DND-41 (cell line): Measurements from ENCODE around the gene ACR.

ENCODE experiments used
- ATAC-seq: fragments of 200-7000 bp; cut with Tn5 transposase; 3 replicates; pipeline ENCODE4 v1.9.1; 2021; ENCODE audit warnings: low read depth; ENCODE audit not compliant: insufficient read depth
- DNase-seq: peaks from one replicate; pipeline ENCODE4 v3.0.0-alpha.2; 2020
- H2AFZ ChIP-seq: 2 replicates; pipeline ENCODE4 v1.6.0; 2012; ENCODE audit warnings: low read depth, low read length
- H3K27ac ChIP-seq: 2 replicates; pipeline ENCODE4 v1.5.1; 2012; ENCODE audit warnings: low read length, inconsistent platforms
- H3K27me3 ChIP-seq: fragments of 200-600 bp; sonication (generic); 2 replicates; pipeline ENCODE4 v1.6.0; 2012; ENCODE audit warnings: low read length, mild to moderate bottlenecking, inconsistent platforms; ENCODE audit not compliant: insufficient read depth, poor library complexity
- H3K36me3 ChIP-seq: 2 replicates; pipeline ENCODE4 v1.5.1; 2012; ENCODE audit warnings: low read length, inconsistent platforms; ENCODE audit not compliant: insufficient read depth
- H3K4me1 ChIP-seq: 2 replicates; pipeline ENCODE4 v1.5.1; 2012; ENCODE audit warnings: mild to moderate bottlenecking, low read length; ENCODE audit not compliant: insufficient read depth
- H3K4me2 ChIP-seq: 2 replicates; pipeline ENCODE4 v1.6.0; 2012; ENCODE audit warnings: mild to moderate bottlenecking, moderate library complexity, low read length, inconsistent platforms; ENCODE audit not compliant: insufficient read depth
- H3K4me3 ChIP-seq, 2 experiments: fragments of 200-600 bp in 1 of 2; shearing (Covaris generic) in 1 of 2; 2 replicates each; pipeline ENCODE4 v1.5.1; 2012 to 2016; ENCODE audit warnings: inconsistent platforms in 2 of 2, low read length in 2 of 2, mild to moderate bottlenecking in 2 of 2, low read depth in 1 of 2, moderate library complexity in 1 of 2
- H3K79me2 ChIP-seq: 2 replicates; pipeline ENCODE4 v1.6.0; 2012; ENCODE audit warnings: low read length, inconsistent platforms; ENCODE audit not compliant: insufficient read depth
- H3K9ac ChIP-seq: 2 replicates; pipeline ENCODE4 v1.6.0; 2012; ENCODE audit warnings: low read depth, mild to moderate bottlenecking, inconsistent platforms, low read length, moderate library complexity
- H3K9me3 ChIP-seq: 2 replicates; pipeline ENCODE4 v1.5.1; 2012; ENCODE audit warnings: low read length, moderate library complexity, mild to moderate bottlenecking, inconsistent platforms; ENCODE audit not compliant: insufficient read depth, severe bottlenecking
- H4K20me1 ChIP-seq: 2 replicates; pipeline ENCODE4 v1.6.0; 2012; ENCODE audit warnings: low read length; ENCODE audit not compliant: insufficient read depth
- CTCF ChIP-seq: IDR thresholded peaks from 2 replicates; pipeline ENCODE4 v1.5.1; 2012; ENCODE audit warnings: borderline replicate concordance, low read length, moderate library complexity, mild to moderate bottlenecking; ENCODE audit not compliant: poor library complexity, severe bottlenecking; ENCODE audit errors: extremely low read depth
- EZH2 ChIP-seq: IDR thresholded peaks from 3 replicates; pipeline ENCODE4 v1.6.1; 2012; ENCODE audit warnings: borderline replicate concordance, low read depth, mild to moderate bottlenecking, moderate library complexity, low read length, inconsistent platforms; ENCODE audit not compliant: severe bottlenecking

ACR gene

GRCh38 chr22:50703726-50704509 lies 34.1 kb upstream of the ACR start:
- DNase-seq (no peak), ATAC-seq (no peak)
- TF ChIP-seq CTCF (no peak), EZH2 (no peak)
- H3K27ac ChIP-seq: no peak overlapping the region
- no peak overlapping the region for H2AFZ ChIP-seq
- no peak overlapping the region for H3K9ac ChIP-seq
- peaks cover 10% of the 10 kb centered on the region for H3K4me1 ChIP-seq
- H3K4me3 ChIP-seq: no peak overlapping the region
- no peaks in the 10 kb centered on the region for H3K36me3 ChIP-seq
- no peaks in the 10 kb centered on the region for H3K79me2 ChIP-seq
- no peaks in the 10 kb centered on the region for H3K9me3 ChIP-seq
- H3K27me3 ChIP-seq: no peaks in the 10 kb centered on the region
- 0 out of 2 replicates have a peak, but pooled peaks cover 3% of the 10 kb centered on the region for H4K20me1 ChIP-seq
- no peak overlapping the region for H3K4me2 ChIP-seq

GRCh38 chr22:50704510-50705218 lies 33.3 kb upstream of the ACR start:
- H3K9me3 ChIP-seq: no peaks in the 10 kb centered on the region

DNA sequence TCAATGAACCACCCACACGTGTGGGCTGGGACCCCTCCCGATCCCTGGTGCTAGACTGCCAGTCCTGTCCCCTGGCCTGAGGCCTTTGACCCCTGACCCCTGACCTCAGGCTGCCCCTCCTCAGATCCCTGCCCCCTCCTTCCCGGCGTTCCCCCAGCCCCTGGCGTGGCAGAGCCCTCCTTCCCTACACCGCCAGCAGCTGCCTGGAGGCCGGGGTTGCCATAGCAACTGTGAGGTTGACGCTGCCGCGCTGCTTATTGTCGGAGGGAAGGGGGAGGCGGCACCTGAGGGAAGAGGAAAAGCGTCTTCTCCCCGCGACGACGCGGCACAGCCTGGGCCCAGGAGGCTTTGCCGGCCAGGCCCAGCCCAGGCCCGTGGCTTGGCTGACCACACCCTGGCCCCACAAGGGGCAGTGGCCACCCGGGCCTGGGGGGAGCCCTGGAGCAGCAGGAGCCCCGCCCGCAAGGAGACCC lies 32.7 kb upstream of the ACR start:
- H3K36me3 ChIP-seq: no peaks in the 10 kb centered on the region
- DNase-seq: peak; percentile 62

More at GRCh38 chr22:50704510-50705218, 33.3 kb upstream of the ACR start:
- Histone ChIP-seq H3K4me2 (no peak overlapping the region), H3K4me3 (no peak overlapping the region), H2AFZ (no peak overlapping the region), H3K36me3 (no peaks in the 10 kb centered on the region), H3K9ac (no peak overlapping the region), H3K27ac (no peak overlapping the region), H3K79me2 (no peaks in the 10 kb centered on the region), H4K20me1 (no peaks in the 10 kb centered on the region), H3K27me3 (no peaks in the 10 kb centered on the region), H3K4me1 (peaks cover 10% of the 10 kb centered on the region)
- no peak for TF ChIP-seq CTCF
- no peak for TF ChIP-seq EZH2
- ATAC-seq (no peak), DNase-seq (no peak)

More for the DNA sequence above, 32.7 kb upstream of the ACR start:
- no peak overlapping the region for H3K4me3 ChIP-seq
- H3K4me1 ChIP-seq: peaks cover 10% of the 10 kb centered on the region
- ATAC-seq: peak; percentile 63; the same call in 2 of the 3 replicates
- no peak overlapping the region for H3K4me2 ChIP-seq
- TF ChIP-seq CTCF (no peak), EZH2 (no peak)
- no peaks in the 10 kb centered on the region for H3K79me2 ChIP-seq
- H3K9me3 ChIP-seq: no peaks in the 10 kb centered on the region
- no peak overlapping the region for H3K9ac ChIP-seq
- no peaks in the 10 kb centered on the region for H4K20me1 ChIP-seq
- H3K27ac ChIP-seq: no peak overlapping the region
- H3K27me3 ChIP-seq: no peaks in the 10 kb centered on the region
- H2AFZ ChIP-seq: no peak overlapping the region
